Neural cell (in vitro differentiated cells): ENCODE measurements around the gene EDIL3.

ENCODE experiments used
- EP300 ChIP-seq: fragments of 450-650 bp; conservative IDR thresholded peaks from 2 replicates; pipeline ENCODE4 v1.6.1; 2014; ENCODE audit warnings: antibody characterized with exemption, mild to moderate bottlenecking, moderate library complexity; ENCODE audit not compliant: poor library complexity, severe bottlenecking
- EZH2 ChIP-seq: fragments of 200-600, 300-800 bp; shearing (Covaris generic), sonication (generic); IDR thresholded peaks from 2 replicates; pipeline ENCODE4 v1.6.1; 2014; ENCODE audit warnings: antibody characterized with exemption, low read length, borderline replicate concordance, mild to moderate bottlenecking; ENCODE audit not compliant: insufficient read depth, poor library complexity, severe bottlenecking
- POLR2AphosphoS5 ChIP-seq: IDR thresholded peaks from 2 replicates; pipeline ENCODE4 v1.6.1; 2012
- TAF1 ChIP-seq: IDR thresholded peaks from 2 replicates; pipeline ENCODE4 v1.6.1; 2012; ENCODE audit warnings: low read depth
- TF ChIP-seq, protein P1 (sequence below): fragments of 450-650 bp; IDR thresholded peaks from 2 replicates; pipeline ENCODE4 v1.5.1; 2014; ENCODE audit warnings: antibody characterized with exemption, mild to moderate bottlenecking, moderate library complexity; ENCODE audit not compliant: poor library complexity, severe bottlenecking

DNA sequence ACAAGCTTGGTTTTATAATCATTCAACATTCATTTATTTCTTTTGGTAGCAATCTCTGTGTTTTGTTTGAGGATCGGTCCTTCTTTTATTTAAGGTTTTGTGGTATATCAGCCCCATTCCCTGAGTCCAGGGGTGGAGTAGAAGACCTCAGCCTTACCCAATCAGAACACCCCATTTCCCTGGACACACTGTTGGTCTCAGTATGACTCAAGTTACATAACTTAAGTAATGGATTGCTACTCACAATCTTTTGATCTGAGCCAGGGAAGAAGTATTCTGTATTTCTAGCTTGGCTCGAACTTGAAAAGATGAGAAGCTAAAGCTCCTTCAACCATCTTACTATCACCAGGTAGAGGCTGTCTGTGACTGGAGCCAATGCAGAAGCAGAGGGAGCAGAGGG lies 488.8 kb downstream of the EDIL3 start:
- TF ChIP-seq EP300 = no peak
- TF ChIP-seq, protein P1, sequence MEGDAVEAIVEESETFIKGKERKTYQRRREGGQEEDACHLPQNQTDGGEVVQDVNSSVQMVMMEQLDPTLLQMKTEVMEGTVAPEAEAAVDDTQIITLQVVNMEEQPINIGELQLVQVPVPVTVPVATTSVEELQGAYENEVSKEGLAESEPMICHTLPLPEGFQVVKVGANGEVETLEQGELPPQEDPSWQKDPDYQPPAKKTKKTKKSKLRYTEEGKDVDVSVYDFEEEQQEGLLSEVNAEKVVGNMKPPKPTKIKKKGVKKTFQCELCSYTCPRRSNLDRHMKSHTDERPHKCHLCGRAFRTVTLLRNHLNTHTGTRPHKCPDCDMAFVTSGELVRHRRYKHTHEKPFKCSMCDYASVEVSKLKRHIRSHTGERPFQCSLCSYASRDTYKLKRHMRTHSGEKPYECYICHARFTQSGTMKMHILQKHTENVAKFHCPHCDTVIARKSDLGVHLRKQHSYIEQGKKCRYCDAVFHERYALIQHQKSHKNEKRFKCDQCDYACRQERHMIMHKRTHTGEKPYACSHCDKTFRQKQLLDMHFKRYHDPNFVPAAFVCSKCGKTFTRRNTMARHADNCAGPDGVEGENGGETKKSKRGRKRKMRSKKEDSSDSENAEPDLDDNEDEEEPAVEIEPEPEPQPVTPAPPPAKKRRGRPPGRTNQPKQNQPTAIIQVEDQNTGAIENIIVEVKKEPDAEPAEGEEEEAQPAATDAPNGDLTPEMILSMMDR = no peak
- TF ChIP-seq EZH2 = no peak
- TF ChIP-seq POLR2AphosphoS5 = no peak
- no peak for TF ChIP-seq TAF1
